ENCODE measurements around the gene ADCY5.
"Not testable (repeated sequence)": the region's sequence is repeated elsewhere in the genome, so short reads cannot be mapped to it uniquely, and the experiment has no call there.

Gene ADCY5

GRCh38 chr3:123448536-123449101 lies at the start of gene ADCY5:
ADCY5 (minus strand) TSS chr3:123449090; CDS start chr3:123448545, 545 bp downstream.
- peak within 1 kb of the TSS; percentile 40 for H2AFZ ChIP-seq (ENCODE audit: low read length, unreplicated experiment)
- peak within 1 kb of the TSS; percentile 68 for H3K4me3 ChIP-seq (ENCODE audit: low read depth, low read length)
- peaks cover 85% of the 10 kb centered on the region for H3K27me3 ChIP-seq (ENCODE audit: insufficient read depth, low read length)
- H3K27ac ChIP-seq (ENCODE audit: low read depth, low read length): no peak within 1 kb of the TSS
- no peaks in the 10 kb centered on the region for H3K4me1 ChIP-seq (ENCODE audit: control insufficient read depth, insufficient read depth, low read length, unreplicated experiment)
- no peaks in the 10 kb centered on the region for H3K36me3 ChIP-seq (ENCODE audit: insufficient read depth, low read length)
- H3K79me2 ChIP-seq (ENCODE audit: control insufficient read depth, insufficient read depth, low read length, unreplicated experiment): no peaks in the 10 kb centered on the region

- Histone ChIP-seq H3K27me3 (ENCODE audit: insufficient read depth, low read length) (no peaks in the 10 kb centered on the region), H3K27ac (ENCODE audit: low read depth, low read length) (no peak overlapping the region), H2AFZ (ENCODE audit: low read length, unreplicated experiment) (no peak overlapping the region), H3K4me3 (ENCODE audit: low read depth, low read length) (no peak overlapping the region), H3K79me2 (ENCODE audit: control insufficient read depth, insufficient read depth, low read length, unreplicated experiment) (no peaks in the 10 kb centered on the region), H3K36me3 (ENCODE audit: insufficient read depth, low read length) (no peaks in the 10 kb centered on the region), H3K4me1 (ENCODE audit: control insufficient read depth, insufficient read depth, low read length, unreplicated experiment) (no peaks in the 10 kb centered on the region)
These were observed 45.0 kb upstream of the ADCY5 start for GRCh38 chr3:123493912-123494311.

DNA sequence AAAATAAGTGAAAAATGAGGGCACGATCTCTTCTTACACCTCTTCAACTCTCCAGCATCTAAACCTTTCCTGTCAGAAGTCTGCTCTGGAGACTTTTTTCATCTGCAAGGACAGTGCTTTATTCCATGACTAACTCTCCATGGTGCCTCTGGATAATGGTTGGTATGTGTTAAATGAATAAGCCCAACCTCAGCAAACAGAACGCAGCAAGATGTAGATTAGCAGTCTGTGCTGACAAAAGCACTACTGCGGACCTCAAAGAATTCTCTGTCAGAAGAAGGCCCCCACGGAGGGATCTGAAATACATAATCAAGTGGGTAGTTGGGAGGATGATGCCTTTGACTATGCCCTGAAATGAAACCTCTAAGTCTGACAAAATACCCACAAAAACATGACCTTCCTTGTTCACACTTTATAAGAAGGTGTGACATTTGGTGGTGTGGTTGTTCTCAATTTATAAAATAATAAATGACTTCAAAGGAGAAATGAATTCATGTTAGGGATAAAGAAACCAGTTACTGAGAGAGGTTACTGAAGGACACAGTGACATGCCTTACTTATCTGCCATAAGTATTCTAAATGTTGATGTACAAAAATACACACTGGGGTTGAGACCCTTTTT lies 43.2 kb upstream of the ADCY5 start:
- Histone ChIP-seq H3K27ac (ENCODE audit: low read depth, low read length) (no peak overlapping the region), H3K4me1 (ENCODE audit: control insufficient read depth, insufficient read depth, low read length, unreplicated experiment) (no peaks in the 10 kb centered on the region), H3K36me3 (ENCODE audit: insufficient read depth, low read length) (no peaks in the 10 kb centered on the region), H3K4me3 (ENCODE audit: low read depth, low read length) (no peak overlapping the region), H3K79me2 (ENCODE audit: control insufficient read depth, insufficient read depth, low read length, unreplicated experiment) (no peaks in the 10 kb centered on the region), H3K27me3 (ENCODE audit: insufficient read depth, low read length) (no peaks in the 10 kb centered on the region), H2AFZ (ENCODE audit: low read length, unreplicated experiment) (no peak overlapping the region)

DNA sequence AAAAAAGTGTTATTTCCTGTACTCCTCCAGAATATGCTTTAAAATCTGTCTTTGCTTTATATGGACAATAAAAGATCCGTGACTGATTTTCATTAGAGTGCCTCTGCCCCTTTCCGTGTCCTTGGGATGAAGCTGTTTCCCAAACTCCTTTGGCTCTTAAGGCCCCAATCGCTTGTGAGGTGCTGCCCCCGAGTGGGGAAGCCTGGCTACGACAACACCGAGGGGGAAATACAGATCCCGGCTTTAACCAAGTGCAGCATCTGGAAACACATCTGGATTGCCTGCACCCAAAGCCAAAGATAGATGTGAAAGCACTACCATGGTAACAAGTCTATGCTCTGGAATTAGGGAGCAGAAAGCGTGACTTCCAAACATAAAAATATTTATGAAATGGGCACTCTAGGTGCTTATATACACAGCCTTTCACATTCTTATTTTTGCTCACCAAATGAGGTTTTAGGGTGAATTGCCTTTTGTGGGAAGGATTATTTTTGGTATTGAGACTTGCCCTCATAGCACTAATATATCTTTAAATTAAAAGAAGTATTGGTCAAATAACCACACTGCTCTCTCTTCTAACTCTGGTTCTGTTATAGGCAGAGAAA lies 40.6 kb upstream of the ADCY5 start:
- Histone ChIP-seq H3K4me1 (ENCODE audit: control insufficient read depth, insufficient read depth, low read length, unreplicated experiment) (no peaks in the 10 kb centered on the region), H3K27me3 (ENCODE audit: insufficient read depth, low read length) (peaks cover 2% of the 10 kb centered on the region; the same call in 1 of the 2 replicates), H3K4me3 (ENCODE audit: low read depth, low read length) (no peak overlapping the region), H3K36me3 (ENCODE audit: insufficient read depth, low read length) (no peaks in the 10 kb centered on the region), H2AFZ (ENCODE audit: low read length, unreplicated experiment) (no peak overlapping the region), H3K79me2 (ENCODE audit: control insufficient read depth, insufficient read depth, low read length, unreplicated experiment) (no peaks in the 10 kb centered on the region), H3K27ac (ENCODE audit: low read depth, low read length) (no peak overlapping the region)

DNA sequence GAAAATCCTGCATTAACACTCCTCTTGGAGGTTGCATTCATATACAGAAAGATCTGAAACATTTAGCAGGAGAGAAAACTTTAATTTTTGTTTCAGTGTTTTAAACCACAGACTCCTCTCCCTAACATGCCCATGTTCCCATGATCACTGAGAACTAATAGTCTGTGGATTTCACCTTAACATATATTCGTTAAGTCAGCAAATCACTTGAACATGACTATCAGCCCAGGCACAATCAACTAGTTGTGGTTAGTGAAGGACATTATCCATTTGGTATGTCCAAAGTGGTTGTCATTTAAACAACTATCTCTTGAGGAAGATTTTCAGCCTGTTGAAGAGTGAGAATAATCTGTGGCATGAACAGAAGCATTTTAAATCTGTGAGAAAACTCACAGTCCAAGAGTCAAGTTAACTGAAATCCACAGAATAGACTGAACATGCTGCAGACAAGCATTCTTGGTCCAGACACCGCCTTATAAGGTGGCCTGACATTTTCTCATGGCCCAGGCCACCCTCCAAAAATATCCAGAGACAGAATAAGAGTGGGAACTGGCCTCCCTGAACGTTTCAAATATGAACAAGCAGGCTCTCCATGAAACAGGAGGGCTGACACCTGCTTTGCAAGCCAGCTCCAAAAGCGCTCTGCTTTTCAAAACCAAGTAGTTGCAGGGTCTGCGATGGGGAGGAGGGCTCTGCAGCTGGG lies 39.9 kb upstream of the ADCY5 start:
- Histone ChIP-seq H2AFZ (ENCODE audit: low read length, unreplicated experiment) (no peak overlapping the region), H3K27ac (ENCODE audit: low read depth, low read length) (no peak overlapping the region)

DNA sequence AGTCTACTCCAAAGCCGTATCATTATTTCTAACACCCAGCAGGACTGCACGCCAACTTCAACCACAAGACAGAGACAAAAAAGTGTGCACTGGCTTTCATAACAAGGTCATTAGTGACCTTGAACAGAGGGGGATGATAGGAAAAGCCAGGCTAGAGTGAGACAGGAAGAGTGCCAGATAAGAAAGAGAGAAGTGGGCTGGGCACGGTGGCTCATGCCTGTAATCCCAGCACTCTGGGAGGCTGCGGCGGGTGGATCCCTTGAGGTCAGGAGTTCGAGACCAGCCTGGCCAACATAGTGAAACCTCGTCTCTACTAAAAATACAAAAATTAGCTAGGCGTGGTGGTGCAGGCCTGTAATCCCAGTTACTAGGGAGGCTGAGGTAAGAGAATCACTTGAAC lies 38.2 kb upstream of the ADCY5 start:
- not testable (repeated sequence) for H3K4me3 ChIP-seq (ENCODE audit: low read depth, low read length); H2AFZ ChIP-seq (ENCODE audit: low read length, unreplicated experiment); H3K27ac ChIP-seq (ENCODE audit: low read depth, low read length); H3K36me3 ChIP-seq (ENCODE audit: insufficient read depth, low read length); H3K4me1 ChIP-seq (ENCODE audit: control insufficient read depth, insufficient read depth, low read length, unreplicated experiment); H3K79me2 ChIP-seq (ENCODE audit: control insufficient read depth, insufficient read depth, low read length, unreplicated experiment); H3K27me3 ChIP-seq (ENCODE audit: insufficient read depth, low read length)

More for the DNA sequence above, 39.9 kb upstream of the ADCY5 start:
- Histone ChIP-seq H3K36me3 (ENCODE audit: insufficient read depth, low read length) (no peaks in the 10 kb centered on the region), H3K4me3 (ENCODE audit: low read depth, low read length) (no peak overlapping the region), H3K79me2 (ENCODE audit: control insufficient read depth, insufficient read depth, low read length, unreplicated experiment) (no peaks in the 10 kb centered on the region), H3K27me3 (ENCODE audit: insufficient read depth, low read length) (peaks cover 4% of the 10 kb centered on the region; the same call in 1 of the 2 replicates), H3K4me1 (ENCODE audit: control insufficient read depth, insufficient read depth, low read length, unreplicated experiment) (no peaks in the 10 kb centered on the region)

- Histone ChIP-seq H3K4me3 (ENCODE audit: low read depth, low read length) (no peak overlapping the region), H3K27ac (ENCODE audit: low read depth, low read length) (no peak overlapping the region), H3K27me3 (ENCODE audit: insufficient read depth, low read length) (peaks cover 4% of the 10 kb centered on the region; the same call in 1 of the 2 replicates), H2AFZ (ENCODE audit: low read length, unreplicated experiment) (no peak overlapping the region), H3K36me3 (ENCODE audit: insufficient read depth, low read length) (no peaks in the 10 kb centered on the region), H3K4me1 (ENCODE audit: control insufficient read depth, insufficient read depth, low read length, unreplicated experiment) (no peaks in the 10 kb centered on the region), H3K79me2 (ENCODE audit: control insufficient read depth, insufficient read depth, low read length, unreplicated experiment) (no peaks in the 10 kb centered on the region)
These were observed 37.6 kb upstream of the ADCY5 start for GRCh38 chr3:123486460-123486859.

- no peak overlapping the region for H3K4me3 ChIP-seq (ENCODE audit: low read depth, low read length)
- H3K4me1 ChIP-seq (ENCODE audit: control insufficient read depth, insufficient read depth, low read length, unreplicated experiment): no peaks in the 10 kb centered on the region
- peaks cover 10% of the 10 kb centered on the region for H3K27me3 ChIP-seq (ENCODE audit: insufficient read depth, low read length)
- H3K36me3 ChIP-seq (ENCODE audit: insufficient read depth, low read length): no peaks in the 10 kb centered on the region
- no peak overlapping the region for H3K27ac ChIP-seq (ENCODE audit: low read depth, low read length)
- H3K79me2 ChIP-seq (ENCODE audit: control insufficient read depth, insufficient read depth, low read length, unreplicated experiment): no peaks in the 10 kb centered on the region
- H2AFZ ChIP-seq (ENCODE audit: low read length, unreplicated experiment): no peak overlapping the region
These were observed 36.7 kb upstream of the ADCY5 start for GRCh38 chr3:123485551-123485950.

DNA sequence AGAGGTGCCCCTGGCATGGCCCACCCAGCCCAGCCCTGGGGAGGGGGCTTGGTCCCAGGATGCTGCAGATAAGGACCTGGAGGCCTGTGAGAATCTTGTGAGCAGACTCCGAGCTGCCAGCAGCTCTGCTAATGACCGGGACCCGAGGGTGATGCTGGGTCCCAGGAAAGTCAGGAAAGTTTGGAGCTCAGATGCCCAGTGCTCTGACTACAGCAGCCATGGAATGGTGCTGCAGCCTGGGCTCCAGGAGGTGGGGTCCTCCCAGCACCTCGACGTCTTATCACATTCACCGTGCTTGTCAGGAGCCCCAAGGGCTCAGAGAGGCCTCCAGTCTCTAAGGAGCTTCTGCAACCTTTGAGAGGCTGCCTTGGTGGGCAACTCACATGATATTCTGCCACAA lies 34.3 kb upstream of the ADCY5 start:
- Histone ChIP-seq H3K79me2 (ENCODE audit: control insufficient read depth, insufficient read depth, low read length, unreplicated experiment) (no peaks in the 10 kb centered on the region), H3K4me3 (ENCODE audit: low read depth, low read length) (no peak overlapping the region), H3K27ac (ENCODE audit: low read depth, low read length) (no peak overlapping the region), H3K27me3 (ENCODE audit: insufficient read depth, low read length) (peaks cover 22% of the 10 kb centered on the region), H2AFZ (ENCODE audit: low read length, unreplicated experiment) (no peak overlapping the region), H3K4me1 (ENCODE audit: control insufficient read depth, insufficient read depth, low read length, unreplicated experiment) (no peaks in the 10 kb centered on the region), H3K36me3 (ENCODE audit: insufficient read depth, low read length) (no peaks in the 10 kb centered on the region)

- Histone ChIP-seq H3K27ac (ENCODE audit: low read depth, low read length) (no peak overlapping the region), H3K4me3 (ENCODE audit: low read depth, low read length) (no peak overlapping the region), H3K36me3 (ENCODE audit: insufficient read depth, low read length) (no peaks in the 10 kb centered on the region), H3K4me1 (ENCODE audit: control insufficient read depth, insufficient read depth, low read length, unreplicated experiment) (no peaks in the 10 kb centered on the region), H3K27me3 (ENCODE audit: insufficient read depth, low read length) (peaks cover 35% of the 10 kb centered on the region), H2AFZ (ENCODE audit: low read length, unreplicated experiment) (no peak overlapping the region), H3K79me2 (ENCODE audit: control insufficient read depth, insufficient read depth, low read length, unreplicated experiment) (no peaks in the 10 kb centered on the region)
These were observed 33.0 kb upstream of the ADCY5 start for GRCh38 chr3:123481722-123482457.

Measured in ACC112 (cell line).